HepG2 (cell line): Measurements from ENCODE around the gene TMCO2. TPM values are rescaled to one million over a fixed set of nuclear protein-coding genes. Genes with fewer than 3 reads are reported as not detected.

Experiments used
- BRD4 ChIP-seq: sonication (generic); formaldehyde crosslinking; IDR thresholded peaks from 2 replicates; pipeline ENCODE4 v1.4.0; 2020; ENCODE audit warnings: missing genetic modification reagents
- DR1 ChIP-seq: sonication (generic); formaldehyde crosslinking; IDR thresholded peaks from 2 replicates; pipeline ENCODE4 v1.8.0; 2021; ENCODE audit warnings: mild to moderate bottlenecking, missing genetic modification reagents, inconsistent platforms
- PITX1 ChIP-seq: sonication (generic); formaldehyde crosslinking; IDR thresholded peaks from 2 replicates; pipeline ENCODE4 v1.5.1; 2020; ENCODE audit warnings: mild to moderate bottlenecking, missing genetic modification reagents
- RFX3 ChIP-seq: IDR thresholded peaks from 2 replicates; pipeline ENCODE4 v1.6.1; 2016; ENCODE audit warnings: missing biosample characterization, missing genetic modification reagents
- SIN3B ChIP-seq: fragments of 150-350 bp; IDR thresholded peaks from 2 replicates; pipeline ENCODE4 v1.6.1; 2014; ENCODE audit warnings: low read length
- ZNF761 ChIP-seq: sonication (generic); formaldehyde crosslinking; conservative IDR thresholded peaks from 2 replicates; pipeline ENCODE4 v1.4.0; 2020; ENCODE audit warnings: mild to moderate bottlenecking, missing genetic modification reagents
- polyA plus RNA-seq, 8 experiments: library from polyadenylated mRNA; depleted of rRNA in 3 of 8; stranded (reverse) in 7 of 8; unstranded in 1 of 8; fragments of >200 nt; fragmentation: Illumina TruSeq in 4 of 8; extraction: Trizol in 4 of 8; gene quantifications; 2 replicates each; pipeline versions ENCODE4 v1.2.1 to v1.2.3, GENCODE V29; 2011 to 2016; ENCODE audit warnings: low read depth in 4 of 8, missing spikeins in 1 of 8, mixed read lengths in 1 of 8; ENCODE audit not compliant: insufficient read depth in 1 of 8
- total RNA-seq, 5 experiments: library from RNA; depleted of rRNA; stranded (reverse); fragments of >200 nt; fragmentation: Illumina TruSeq; extraction: Trizol; gene quantifications; 2 replicates each; pipeline ENCODE4 v1.2.3, GENCODE V29; 2016; ENCODE audit warnings: low read depth in 1 of 5
- TF ChIP-seq, protein P1 (sequence below), 2 experiments: IDR thresholded peaks; 2 replicates each; pipeline ENCODE4 v1.6.1; 2011 to 2012; ENCODE audit warnings: low read length in 2 of 2, borderline replicate concordance in 1 of 2, low read depth in 1 of 2, mild to moderate bottlenecking in 1 of 2, moderate library complexity in 1 of 2
- TF ChIP-seq, protein P2 (sequence below): sonication (generic); formaldehyde crosslinking; IDR thresholded peaks from 2 replicates; pipeline ENCODE4 v1.5.0; 2020; ENCODE audit warnings: mild to moderate bottlenecking, missing genetic modification reagents, borderline replicate concordance
- TF ChIP-seq, protein P3 (sequence below): sonication (generic); formaldehyde crosslinking; IDR thresholded peaks from 2 replicates; pipeline ENCODE4 v1.5.1; 2020; ENCODE audit warnings: missing genetic modification reagents, mild to moderate bottlenecking, borderline replicate concordance
- TF ChIP-seq, protein P4 (sequence below): fragments of 450-650 bp; IDR thresholded peaks from 2 replicates; pipeline ENCODE4 v1.6.1; 2017
- TF ChIP-seq, protein P5 (sequence below), 2 experiments: sonication (generic) in 1 of 2; formaldehyde crosslinking in 1 of 2; IDR thresholded peaks; 2 replicates each; pipeline versions ENCODE4 v1.4.0 to v1.6.1; 2016 to 2020; ENCODE audit warnings: borderline replicate concordance in 1 of 2, low read depth in 1 of 2, mild to moderate bottlenecking in 1 of 2, missing genetic modification reagents in 1 of 2

The TMCO2 gene
- total and polyA plus RNA-seq, 2 of the 13 experiments (the other 11 are each of a cell fraction or from before 2014, with no cell fraction given), result not detected

DNA sequence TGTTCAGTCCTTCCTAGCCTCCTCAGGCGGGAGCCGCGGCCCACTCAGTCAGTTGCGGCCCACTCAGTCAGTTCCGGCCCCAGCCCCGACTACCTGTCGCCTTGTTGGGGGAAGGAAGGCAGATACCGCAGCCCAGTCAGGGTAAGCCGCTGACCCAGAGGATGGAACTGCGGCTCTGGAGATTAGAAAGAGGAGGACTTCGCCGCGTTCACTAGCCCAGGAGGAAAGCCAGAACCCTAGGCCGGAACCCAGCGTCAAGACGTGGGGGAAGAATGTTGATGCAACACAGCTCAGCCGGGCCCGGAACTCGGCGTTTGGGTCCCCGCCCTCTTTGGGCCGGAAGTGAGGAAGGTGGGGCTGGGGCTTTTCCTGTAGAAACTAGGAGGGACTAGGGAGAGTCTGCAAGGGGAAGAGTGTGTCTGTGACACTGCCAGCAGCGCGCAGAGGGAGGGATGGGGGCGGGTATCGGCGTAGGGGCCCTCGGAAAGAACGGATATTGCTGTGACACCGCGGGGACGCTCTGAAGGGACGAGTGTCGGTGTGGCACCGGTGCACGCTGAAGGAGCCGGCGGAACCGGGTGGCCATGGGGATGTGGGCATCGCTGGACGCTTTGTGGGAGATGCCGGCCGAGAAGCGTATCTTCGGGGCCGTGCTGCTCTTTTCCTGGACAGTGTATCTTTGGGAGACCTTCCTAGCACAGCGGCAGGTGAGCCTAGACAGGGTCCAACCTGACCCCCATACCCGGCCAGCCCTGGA, 10.1 kb downstream of the TMCO2 start, which contains the start of gene ZMPSTE24 (continued):
- TF ChIP-seq, protein P1, sequence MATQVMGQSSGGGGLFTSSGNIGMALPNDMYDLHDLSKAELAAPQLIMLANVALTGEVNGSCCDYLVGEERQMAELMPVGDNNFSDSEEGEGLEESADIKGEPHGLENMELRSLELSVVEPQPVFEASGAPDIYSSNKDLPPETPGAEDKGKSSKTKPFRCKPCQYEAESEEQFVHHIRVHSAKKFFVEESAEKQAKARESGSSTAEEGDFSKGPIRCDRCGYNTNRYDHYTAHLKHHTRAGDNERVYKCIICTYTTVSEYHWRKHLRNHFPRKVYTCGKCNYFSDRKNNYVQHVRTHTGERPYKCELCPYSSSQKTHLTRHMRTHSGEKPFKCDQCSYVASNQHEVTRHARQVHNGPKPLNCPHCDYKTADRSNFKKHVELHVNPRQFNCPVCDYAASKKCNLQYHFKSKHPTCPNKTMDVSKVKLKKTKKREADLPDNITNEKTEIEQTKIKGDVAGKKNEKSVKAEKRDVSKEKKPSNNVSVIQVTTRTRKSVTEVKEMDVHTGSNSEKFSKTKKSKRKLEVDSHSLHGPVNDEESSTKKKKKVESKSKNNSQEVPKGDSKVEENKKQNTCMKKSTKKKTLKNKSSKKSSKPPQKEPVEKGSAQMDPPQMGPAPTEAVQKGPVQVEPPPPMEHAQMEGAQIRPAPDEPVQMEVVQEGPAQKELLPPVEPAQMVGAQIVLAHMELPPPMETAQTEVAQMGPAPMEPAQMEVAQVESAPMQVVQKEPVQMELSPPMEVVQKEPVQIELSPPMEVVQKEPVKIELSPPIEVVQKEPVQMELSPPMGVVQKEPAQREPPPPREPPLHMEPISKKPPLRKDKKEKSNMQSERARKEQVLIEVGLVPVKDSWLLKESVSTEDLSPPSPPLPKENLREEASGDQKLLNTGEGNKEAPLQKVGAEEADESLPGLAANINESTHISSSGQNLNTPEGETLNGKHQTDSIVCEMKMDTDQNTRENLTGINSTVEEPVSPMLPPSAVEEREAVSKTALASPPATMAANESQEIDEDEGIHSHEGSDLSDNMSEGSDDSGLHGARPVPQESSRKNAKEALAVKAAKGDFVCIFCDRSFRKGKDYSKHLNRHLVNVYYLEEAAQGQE (IDR thresholded peaks at IDR 0.05; ENCODE audit: borderline replicate concordance in 1 of 2, low read depth in 1 of 2, low read length in 2 of 2), result no peak
- TF ChIP-seq BRD4 (CRISPR knock-in tag) (peak; percentile 61; the same call in 1 of the 2 replicates), ZNF761 (CRISPR knock-in tag) (peak; percentile 96), PITX1 (CRISPR knock-in tag) (peak; percentile 33; the same call in 1 of the 2 replicates), RFX3 (peak; percentile 16), SIN3B (peak; percentile 77), DR1 (CRISPR knock-in tag) (peak; percentile 82)
- TF ChIP-seq, protein P2, sequence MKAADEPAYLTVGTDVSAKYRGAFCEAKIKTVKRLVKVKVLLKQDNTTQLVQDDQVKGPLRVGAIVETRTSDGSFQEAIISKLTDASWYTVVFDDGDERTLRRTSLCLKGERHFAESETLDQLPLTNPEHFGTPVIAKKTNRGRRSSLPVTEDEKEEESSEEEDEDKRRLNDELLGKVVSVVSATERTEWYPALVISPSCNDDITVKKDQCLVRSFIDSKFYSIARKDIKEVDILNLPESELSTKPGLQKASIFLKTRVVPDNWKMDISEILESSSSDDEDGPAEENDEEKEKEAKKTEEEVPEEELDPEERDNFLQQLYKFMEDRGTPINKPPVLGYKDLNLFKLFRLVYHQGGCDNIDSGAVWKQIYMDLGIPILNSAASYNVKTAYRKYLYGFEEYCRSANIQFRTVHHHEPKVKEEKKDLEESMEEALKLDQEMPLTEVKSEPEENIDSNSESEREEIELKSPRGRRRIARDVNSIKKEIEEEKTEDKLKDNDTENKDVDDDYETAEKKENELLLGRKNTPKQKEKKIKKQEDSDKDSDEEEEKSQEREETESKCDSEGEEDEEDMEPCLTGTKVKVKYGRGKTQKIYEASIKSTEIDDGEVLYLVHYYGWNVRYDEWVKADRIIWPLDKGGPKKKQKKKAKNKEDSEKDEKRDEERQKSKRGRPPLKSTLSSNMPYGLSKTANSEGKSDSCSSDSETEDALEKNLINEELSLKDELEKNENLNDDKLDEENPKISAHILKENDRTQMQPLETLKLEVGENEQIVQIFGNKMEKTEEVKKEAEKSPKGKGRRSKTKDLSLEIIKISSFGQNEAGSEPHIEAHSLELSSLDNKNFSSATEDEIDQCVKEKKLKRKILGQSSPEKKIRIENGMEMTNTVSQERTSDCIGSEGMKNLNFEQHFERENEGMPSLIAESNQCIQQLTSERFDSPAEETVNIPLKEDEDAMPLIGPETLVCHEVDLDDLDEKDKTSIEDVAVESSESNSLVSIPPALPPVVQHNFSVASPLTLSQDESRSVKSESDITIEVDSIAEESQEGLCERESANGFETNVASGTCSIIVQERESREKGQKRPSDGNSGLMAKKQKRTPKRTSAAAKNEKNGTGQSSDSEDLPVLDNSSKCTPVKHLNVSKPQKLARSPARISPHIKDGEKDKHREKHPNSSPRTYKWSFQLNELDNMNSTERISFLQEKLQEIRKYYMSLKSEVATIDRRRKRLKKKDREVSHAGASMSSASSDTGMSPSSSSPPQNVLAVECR (CRISPR knock-in tag), result peak; percentile 99
- TF ChIP-seq, protein P3, sequence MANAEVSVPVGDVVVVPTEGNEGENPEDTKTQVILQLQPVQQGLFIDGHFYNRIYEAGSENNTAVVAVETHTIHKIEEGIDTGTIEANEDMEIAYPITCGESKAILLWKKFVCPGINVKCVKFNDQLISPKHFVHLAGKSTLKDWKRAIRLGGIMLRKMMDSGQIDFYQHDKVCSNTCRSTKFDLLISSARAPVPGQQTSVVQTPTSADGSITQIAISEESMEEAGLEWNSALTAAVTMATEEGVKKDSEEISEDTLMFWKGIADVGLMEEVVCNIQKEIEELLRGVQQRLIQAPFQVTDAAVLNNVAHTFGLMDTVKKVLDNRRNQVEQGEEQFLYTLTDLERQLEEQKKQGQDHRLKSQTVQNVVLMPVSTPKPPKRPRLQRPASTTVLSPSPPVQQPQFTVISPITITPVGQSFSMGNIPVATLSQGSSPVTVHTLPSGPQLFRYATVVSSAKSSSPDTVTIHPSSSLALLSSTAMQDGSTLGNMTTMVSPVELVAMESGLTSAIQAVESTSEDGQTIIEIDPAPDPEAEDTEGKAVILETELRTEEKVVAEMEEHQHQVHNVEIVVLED (CRISPR knock-in tag), result peak; percentile 89
- TF ChIP-seq, protein P4, sequence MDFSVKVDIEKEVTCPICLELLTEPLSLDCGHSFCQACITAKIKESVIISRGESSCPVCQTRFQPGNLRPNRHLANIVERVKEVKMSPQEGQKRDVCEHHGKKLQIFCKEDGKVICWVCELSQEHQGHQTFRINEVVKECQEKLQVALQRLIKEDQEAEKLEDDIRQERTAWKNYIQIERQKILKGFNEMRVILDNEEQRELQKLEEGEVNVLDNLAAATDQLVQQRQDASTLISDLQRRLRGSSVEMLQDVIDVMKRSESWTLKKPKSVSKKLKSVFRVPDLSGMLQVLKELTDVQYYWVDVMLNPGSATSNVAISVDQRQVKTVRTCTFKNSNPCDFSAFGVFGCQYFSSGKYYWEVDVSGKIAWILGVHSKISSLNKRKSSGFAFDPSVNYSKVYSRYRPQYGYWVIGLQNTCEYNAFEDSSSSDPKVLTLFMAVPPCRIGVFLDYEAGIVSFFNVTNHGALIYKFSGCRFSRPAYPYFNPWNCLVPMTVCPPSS, result no peak
- TF ChIP-seq, protein P5, sequence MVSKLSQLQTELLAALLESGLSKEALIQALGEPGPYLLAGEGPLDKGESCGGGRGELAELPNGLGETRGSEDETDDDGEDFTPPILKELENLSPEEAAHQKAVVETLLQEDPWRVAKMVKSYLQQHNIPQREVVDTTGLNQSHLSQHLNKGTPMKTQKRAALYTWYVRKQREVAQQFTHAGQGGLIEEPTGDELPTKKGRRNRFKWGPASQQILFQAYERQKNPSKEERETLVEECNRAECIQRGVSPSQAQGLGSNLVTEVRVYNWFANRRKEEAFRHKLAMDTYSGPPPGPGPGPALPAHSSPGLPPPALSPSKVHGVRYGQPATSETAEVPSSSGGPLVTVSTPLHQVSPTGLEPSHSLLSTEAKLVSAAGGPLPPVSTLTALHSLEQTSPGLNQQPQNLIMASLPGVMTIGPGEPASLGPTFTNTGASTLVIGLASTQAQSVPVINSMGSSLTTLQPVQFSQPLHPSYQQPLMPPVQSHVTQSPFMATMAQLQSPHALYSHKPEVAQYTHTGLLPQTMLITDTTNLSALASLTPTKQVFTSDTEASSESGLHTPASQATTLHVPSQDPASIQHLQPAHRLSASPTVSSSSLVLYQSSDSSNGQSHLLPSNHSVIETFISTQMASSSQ (IDR thresholded peaks at IDR 0.05; ENCODE audit: low read depth), result peak; percentile 36; the same call in 1 of the 2 replicates
- TF ChIP-seq, protein P5 (CRISPR knock-in tag; IDR thresholded peaks at IDR 0.05; ENCODE audit: borderline replicate concordance), result peak; percentile 80; the same call in 1 of the 2 replicates
